A549 (cell line): ENCODE data around the gene C4orf33.

ENCODE experiments used
- CEBPB ChIP-seq, 2 experiments: fragments of >200 bp in 1 of 2; sonication (Bioruptor Twin) in 1 of 2; formaldehyde crosslinking in 1 of 2; IDR thresholded peaks; 2 replicates each; pipeline ENCODE4 v1.6.1; 2012 to 2016
- CTCF ChIP-seq: fragments of >200 bp; sonication (Bioruptor Twin); formaldehyde crosslinking; IDR thresholded peaks from 3 replicates; pipeline ENCODE4 v1.5.1; 2016
- E2F6 ChIP-seq: IDR thresholded peaks from 2 replicates; pipeline ENCODE4 v1.6.1; 2012; ENCODE audit warnings: low read depth, borderline replicate concordance
- EP300 ChIP-seq, 2 experiments: fragments of >200 bp; sonication (Bioruptor Twin); formaldehyde crosslinking; IDR thresholded peaks; 2 replicates in 1 of 2; 3 replicates in 1 of 2; pipeline ENCODE4 v1.6.1; 2016 to 2017
- GATA3 ChIP-seq: IDR thresholded peaks from 2 replicates; pipeline ENCODE4 v1.6.1; 2012; ENCODE audit warnings: borderline replicate concordance
- HOXB13 ChIP-seq: fragments of 250-450 bp; sonication (Bioruptor Pico); IDR thresholded peaks from 2 replicates; pipeline ENCODE4 v1.5.0; 2020; ENCODE audit warnings: low read depth, mild to moderate bottlenecking, moderate library complexity
- JUNB ChIP-seq: fragments of >200 bp; sonication (Bioruptor Twin); formaldehyde crosslinking; IDR thresholded peaks from 2 replicates; pipeline ENCODE4 v1.6.1; 2016
- MAFK ChIP-seq: fragments of 450-650 bp; IDR thresholded peaks from 2 replicates; pipeline ENCODE4 v1.6.1; 2014; ENCODE audit not compliant: partially characterized antibody
- MAX ChIP-seq: IDR thresholded peaks from 2 replicates; pipeline ENCODE4 v1.6.1; 2012
- NR3C1 ChIP-seq: fragments of >200 bp; sonication (Bioruptor Twin); formaldehyde crosslinking; IDR thresholded peaks from 3 replicates; pipeline ENCODE4 v1.6.1; 2017
- POLR2A ChIP-seq: IDR thresholded peaks from 2 replicates; pipeline ENCODE4 v1.6.1; 2012; ENCODE audit warnings: mild to moderate bottlenecking, low read length
- RAD21 ChIP-seq, 2 experiments: fragments of >200 bp in 1 of 2; sonication (Bioruptor Twin) in 1 of 2; formaldehyde crosslinking in 1 of 2; IDR thresholded peaks in 1 of 2; conservative IDR thresholded peaks in 1 of 2; 2 replicates in 1 of 2; 3 replicates in 1 of 2; pipeline ENCODE4 v1.6.1; 2012 to 2018; ENCODE audit warnings: inconsistent platforms in 1 of 2
- TFCP2L1 ChIP-seq: fragments of 250-450 bp; sonication (Bioruptor Pico); IDR thresholded peaks from 2 replicates; pipeline ENCODE4 v1.5.0; 2021; ENCODE audit warnings: mild to moderate bottlenecking

- TF ChIP-seq CTCF (no peak), RAD21 (conservative IDR thresholded peaks at IDR 0.05 in 1 of 2, IDR thresholded peaks at IDR 0.05 in 1 of 2) (no peak), MAX (no peak), HOXB13 (CRISPR knock-in tag) (no peak), NR3C1 (no peak), JUNB (no peak), CEBPB (IDR thresholded peaks at IDR 0.05) (no peak), POLR2A (no peak), TFCP2L1 (CRISPR knock-in tag) (no peak), E2F6 (no peak), GATA3 (no peak), EP300 (IDR thresholded peaks at IDR 0.05) (no peak), MAFK (no peak)
Observed at GRCh38 chr4:129059028-129059427, 36.9 kb upstream of the C4orf33 start.
